Loucy (cell line): ENCODE data around the gene CSTPP1.
"Not testable (repeated sequence)": the region's sequence is repeated elsewhere in the genome, so short reads cannot be mapped to it uniquely, and the experiment has no call there.

ENCODE experiments used
- H2AFZ ChIP-seq: fragments of 200-600 bp; sonication (generic); 2 replicates; pipeline ENCODE4 v1.6.0; 2016; ENCODE audit warnings: antibody characterized with exemption, mild to moderate bottlenecking, low read length, moderate library complexity
- H3F3A ChIP-seq: fragments of 200-600 bp; 2 replicates; pipeline ENCODE4 v1.6.0; 2016; ENCODE audit warnings: antibody characterized with exemption, low read depth, mild to moderate bottlenecking
- H3K27me3 ChIP-seq: fragments of 200-600 bp; sonication (generic); 2 replicates; pipeline ENCODE4 v1.6.1; 2014; ENCODE audit warnings: low read length, mild to moderate bottlenecking; ENCODE audit not compliant: insufficient read depth, poor library complexity, severe bottlenecking
- H3K36me3 ChIP-seq: fragments of 200-600 bp; sonication (generic); 2 replicates; pipeline ENCODE4 v1.6.1; 2016; ENCODE audit warnings: low read length; ENCODE audit not compliant: insufficient read depth
- H3K4me1 ChIP-seq: fragments of 200-600 bp; sonication (generic); 2 replicates; pipeline ENCODE4 v1.5.1; 2014; ENCODE audit warnings: low read length, mild to moderate bottlenecking; ENCODE audit not compliant: insufficient read depth, poor library complexity, severe bottlenecking
- H3K4me2 ChIP-seq: fragments of 200-600 bp; sonication (generic); 2 replicates; pipeline ENCODE4 v1.6.0; 2014; ENCODE audit warnings: antibody characterized with exemption, low read length, low read depth, mild to moderate bottlenecking; ENCODE audit not compliant: poor library complexity, severe bottlenecking
- H3K4me3 ChIP-seq: fragments of 200-600 bp; sonication (generic); 2 replicates; pipeline ENCODE4 v1.5.1; 2014; ENCODE audit warnings: low read length, mild to moderate bottlenecking, mixed read lengths; ENCODE audit not compliant: poor library complexity, severe bottlenecking
- H3K79me2 ChIP-seq: fragments of 200-600 bp; sonication (generic); 2 replicates; pipeline ENCODE4 v1.6.1; 2014; ENCODE audit warnings: low read length; ENCODE audit not compliant: insufficient read depth
- H3K9ac ChIP-seq: fragments of 200-600 bp; sonication (generic); 2 replicates; pipeline ENCODE4 v1.6.0; 2014; ENCODE audit warnings: mild to moderate bottlenecking, low read depth, low read length, moderate library complexity; ENCODE audit not compliant: poor library complexity, severe bottlenecking
- H3K9me2 ChIP-seq: fragments of 200-600 bp; sonication (generic); replicated peaks from 2 replicates; pipeline ENCODE4 v1.6.1; 2016; ENCODE audit warnings: low read depth, low read length, mixed read lengths
- H3K9me3 ChIP-seq: fragments of 200-600 bp; sonication (generic); 2 replicates; pipeline ENCODE4 v1.6.1; 2014; ENCODE audit warnings: mild to moderate bottlenecking, antibody characterized with exemption, low read length, low read depth; ENCODE audit not compliant: insufficient read depth
- H4K20me1 ChIP-seq: fragments of 200-600 bp; sonication (generic); 2 replicates; pipeline ENCODE4 v1.6.0; 2014; ENCODE audit warnings: antibody characterized with exemption, low read length, mild to moderate bottlenecking; ENCODE audit not compliant: insufficient read depth, poor library complexity, severe bottlenecking
- CTCF ChIP-seq: fragments of 200-600 bp; sonication (generic); conservative IDR thresholded peaks from 2 replicates; pipeline ENCODE4 v1.5.1; 2014; ENCODE audit warnings: mild to moderate bottlenecking, antibody characterized with exemption, low read length
- EZH2phosphoT487 ChIP-seq: fragments of 200-600 bp; IDR thresholded peaks from 2 replicates; pipeline ENCODE4 v1.6.1; 2018; ENCODE audit warnings: antibody characterized with exemption, mild to moderate bottlenecking, moderate library complexity, borderline replicate concordance

The CSTPP1 gene

GRCh38 chr11:47207459-47207858, 270.9 kb downstream of the CSTPP1 start:
- no peaks in the 10 kb centered on the region for H4K20me1 ChIP-seq
- no peak overlapping the region for H3K4me2 ChIP-seq
- H3K4me1 ChIP-seq: no peaks in the 10 kb centered on the region
- H3F3A ChIP-seq: no peaks in the 10 kb centered on the region
- H3K36me3 ChIP-seq: no peaks in the 10 kb centered on the region
- H2AFZ ChIP-seq: no peak overlapping the region
- H3K27me3 ChIP-seq: no peaks in the 10 kb centered on the region
- H3K9ac ChIP-seq: no peak overlapping the region
- H3K9me2 ChIP-seq: no peaks in the 10 kb centered on the region
- TF ChIP-seq CTCF (no peak), EZH2phosphoT487 (no peak)
- H3K9me3 ChIP-seq: no peaks in the 10 kb centered on the region
- no peak overlapping the region for H3K4me3 ChIP-seq
- no peaks in the 10 kb centered on the region for H3K79me2 ChIP-seq

- not testable (repeated sequence) for H3F3A ChIP-seq, H3K27me3 ChIP-seq, H3K4me3 ChIP-seq, H2AFZ ChIP-seq, H4K20me1 ChIP-seq, H3K9me3 ChIP-seq, H3K4me1 ChIP-seq, H3K4me2 ChIP-seq, H3K36me3 ChIP-seq, H3K79me2 ChIP-seq, H3K9me2 ChIP-seq, H3K9ac ChIP-seq
These were observed 271.5 kb downstream of the CSTPP1 start for GRCh38 chr11:47208008-47208552.

GRCh38 chr11:47208628-47209027, 272.1 kb downstream of the CSTPP1 start:
- Histone ChIP-seq H3K27me3 (no peaks in the 10 kb centered on the region), H3K4me1 (no peaks in the 10 kb centered on the region), H3K9ac (no peak overlapping the region), H3K4me3 (no peak overlapping the region), H3F3A (no peaks in the 10 kb centered on the region), H4K20me1 (no peaks in the 10 kb centered on the region), H3K4me2 (no peak overlapping the region), H3K79me2 (no peaks in the 10 kb centered on the region), H3K9me2 (no peaks in the 10 kb centered on the region), H3K36me3 (no peaks in the 10 kb centered on the region), H2AFZ (no peak overlapping the region), H3K9me3 (no peaks in the 10 kb centered on the region)
- TF ChIP-seq EZH2phosphoT487 (no peak), CTCF (no peak)
